ENCODE measurements around the gene GRID2IP.
A peak's percentile ranks its signal among the peaks of the same experiment; 100 is the strongest.

GRID2IP gene

GRCh38 chr7:6447581-6448199, 103.6 kb downstream of the GRID2IP start, which contains the start of gene DAGLB:
TSS of gene DAGLB (minus strand) at chr7:6447954. CDS start at chr7:6447842, 112 bp downstream.
- no peak for TF ChIP-seq CTCF (conservative IDR thresholded peaks at IDR 0.05; ENCODE audit: control insufficient read depth, insufficient read depth, low read depth, low read length)
- peak; percentile 90 for DNase-seq (ENCODE audit: low read depth)

More at GRCh38 chr7:6447581-6448199, 103.6 kb downstream of the GRID2IP start, which contains the start of gene DAGLB:
- peak within 1 kb of the TSS; percentile 94 for H3K4me3 ChIP-seq (ENCODE audit: control insufficient read depth, low read depth, low read length)

Measured in fibroblast of mammary gland (primary cell).